Right ventricle myocardium inferior (tissue), 1 donor: ENCODE measurements around the gene CLVS2. TPM values are rescaled to one million over a fixed set of nuclear protein-coding genes. Genes with fewer than 3 reads are reported as not detected.

Experiments used
- ATAC-seq: fragments of 200-7000 bp; cut with Tn5 transposase; one replicate; pipeline ENCODE4 v1.9.1; 2020; ENCODE audit warnings: mild to moderate bottlenecking, moderate library complexity
- DNase-seq: peaks from one replicate; pipeline ENCODE4 v3.0.0; 2021; ENCODE audit errors: missing footprints
- intact Hi-C: fragments of 100-400 bp; cut with DNase I; formaldehyde crosslinking; loops from one replicate; pipeline ENCODE4 v1.11.0; 2022
- long read RNA-seq: library from polyadenylated mRNA; unstranded; transcript quantifications from one replicate; pipeline ENCODE4 v2.0.0, GENCODE V29; 2021
- total RNA-seq: library from RNA; stranded (reverse); fragmentation: NEBNext Ultra II Directional; extraction: Animal tissue kit (Norgen Biotek cat#: 25700); gene quantifications from one replicate; pipeline ENCODE4 v1.2.1, GENCODE V29; 2021
- donor health status: DM: no; HTN: yes; CAD: no; lungs with severe emphysema.

Gene CLVS2
- not detected for total RNA-seq
- long read RNA-seq: 0 reads

GRCh38 chr6:122995921-122996793 lies at the start of gene CLVS2:
CLVS2 (plus strand) TSS chr6:122996235; CDS start chr6:122997778, 1,543 bp downstream.
- no peak for DNase-seq
- no peak for ATAC-seq
- intact Hi-C loops: no loop called here

GRCh38 chr6:122947355-122947754 lies 48.7 kb upstream of the CLVS2 start:
- ATAC-seq: no peak
- intact Hi-C loops: no loop called here

GRCh38 chr6:122953766-122954165 lies 42.3 kb upstream of the CLVS2 start:
- ATAC-seq: no peak
- no peak for DNase-seq
- intact Hi-C loops: no loop called here

More at GRCh38 chr6:122947355-122947754, 48.7 kb upstream of the CLVS2 start:
- DNase-seq: no peak

- DNase-seq (no peak), ATAC-seq (no peak)
- intact Hi-C loops: no loop called here
Measured at GRCh38 chr6:122956376-122956775, 39.7 kb upstream of the CLVS2 start.

GRCh38 chr6:122962000-122962624 lies 33.9 kb upstream of the CLVS2 start:
- no peak for DNase-seq
- ATAC-seq: no peak
- intact Hi-C loops: no loop called here

GRCh38 chr6:122969999-122970533 lies 26.0 kb upstream of the CLVS2 start:
- no peak for ATAC-seq
- intact Hi-C loops: no loop called here
- DNase-seq: no peak

- no peak for DNase-seq
- intact Hi-C loops: no loop called here
- ATAC-seq: no peak
Measured at GRCh38 chr6:122977180-122977579, 18.9 kb upstream of the CLVS2 start.

GRCh38 chr6:122984393-122984792 lies 11.6 kb upstream of the CLVS2 start:
- intact Hi-C loops: no loop called here
- ATAC-seq: no peak
- DNase-seq: no peak

GRCh38 chr6:122994256-122994655 lies 1.8 kb upstream of the CLVS2 start:
- intact Hi-C loops: no loop called here
- ATAC-seq (no peak), DNase-seq (no peak)

GRCh38 chr6:122996794-122997505 lies 915 bp downstream of the CLVS2 start:
- intact Hi-C loops: no loop called here
- ATAC-seq (no peak), DNase-seq (no peak)

- ATAC-seq (no peak), DNase-seq (no peak)
- intact Hi-C loops: no loop called here
Measured at GRCh38 chr6:122997541-122998150, 1.6 kb downstream of the CLVS2 start.

GRCh38 chr6:122998403-122998975 lies 2.5 kb downstream of the CLVS2 start:
- ATAC-seq (no peak), DNase-seq (no peak)
- intact Hi-C loops: no loop called here

GRCh38 chr6:123000244-123000770 lies 4.3 kb downstream of the CLVS2 start:
- ATAC-seq: no peak
- intact Hi-C loops: no loop called here
- DNase-seq: no peak

- intact Hi-C loops: no loop called here
- DNase-seq (no peak), ATAC-seq (no peak)
Measured at GRCh38 chr6:123001540-123001939, 5.5 kb downstream of the CLVS2 start.

GRCh38 chr6:123007885-123008284 lies 11.8 kb downstream of the CLVS2 start:
- no peak for ATAC-seq
- intact Hi-C loops: no loop called here

GRCh38 chr6:123009059-123009458 lies 13.0 kb downstream of the CLVS2 start:
- ATAC-seq (no peak), DNase-seq (no peak)
- intact Hi-C loops: no loop called here

More at GRCh38 chr6:123007885-123008284, 11.8 kb downstream of the CLVS2 start:
- no peak for DNase-seq

- intact Hi-C loops: no loop called here
Measured at GRCh38 chr6:123014835-123015234, 18.8 kb downstream of the CLVS2 start.

GRCh38 chr6:123016431-123017103 lies 20.5 kb downstream of the CLVS2 start:
- ATAC-seq (no peak), DNase-seq (no peak)
- intact Hi-C loops: no loop called here

More at GRCh38 chr6:123014835-123015234, 18.8 kb downstream of the CLVS2 start:
- ATAC-seq: no peak
- no peak for DNase-seq
